GM11168 (cell line): ENCODE results near the gene JAZF1.
"Not testable (repeated sequence)": the region's sequence is repeated elsewhere in the genome, so short reads cannot be mapped to it uniquely, and the experiment has no call there.

Experiments
- in situ Hi-C: fragments of 300-500 bp; cut with MboI; formaldehyde crosslinking; loops from one replicate; pipeline ENCODE4 v1.12.0; 2022; ENCODE audit warnings: low sequenced_read_pairs; ENCODE audit not compliant: unreplicated experiment

The JAZF1 gene

GRCh38 chr7:27906385-27907091 is 274.1 kb downstream of the JAZF1 start:
- in situ Hi-C loops = no loop called here

DNA sequence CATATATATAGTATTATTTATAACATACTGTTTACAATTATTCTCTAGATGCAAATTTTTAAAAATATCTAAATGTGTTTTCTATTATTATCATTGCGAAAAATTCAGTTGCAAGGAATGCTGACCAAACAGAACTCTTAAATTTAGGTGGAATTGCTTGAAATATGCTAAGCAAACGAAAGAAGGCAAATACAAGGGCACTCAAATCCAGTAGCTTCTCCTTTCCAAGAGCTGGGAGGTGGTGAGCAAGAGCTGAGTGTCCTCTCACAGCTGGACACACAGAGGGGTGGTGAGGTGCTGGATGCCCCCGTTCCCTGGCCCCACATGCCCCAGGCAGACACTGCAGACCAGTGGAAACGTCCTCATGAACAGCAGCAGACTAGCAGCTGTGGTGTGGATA is 274.6 kb downstream of the JAZF1 start:
- in situ Hi-C loops = no loop called here

DNA sequence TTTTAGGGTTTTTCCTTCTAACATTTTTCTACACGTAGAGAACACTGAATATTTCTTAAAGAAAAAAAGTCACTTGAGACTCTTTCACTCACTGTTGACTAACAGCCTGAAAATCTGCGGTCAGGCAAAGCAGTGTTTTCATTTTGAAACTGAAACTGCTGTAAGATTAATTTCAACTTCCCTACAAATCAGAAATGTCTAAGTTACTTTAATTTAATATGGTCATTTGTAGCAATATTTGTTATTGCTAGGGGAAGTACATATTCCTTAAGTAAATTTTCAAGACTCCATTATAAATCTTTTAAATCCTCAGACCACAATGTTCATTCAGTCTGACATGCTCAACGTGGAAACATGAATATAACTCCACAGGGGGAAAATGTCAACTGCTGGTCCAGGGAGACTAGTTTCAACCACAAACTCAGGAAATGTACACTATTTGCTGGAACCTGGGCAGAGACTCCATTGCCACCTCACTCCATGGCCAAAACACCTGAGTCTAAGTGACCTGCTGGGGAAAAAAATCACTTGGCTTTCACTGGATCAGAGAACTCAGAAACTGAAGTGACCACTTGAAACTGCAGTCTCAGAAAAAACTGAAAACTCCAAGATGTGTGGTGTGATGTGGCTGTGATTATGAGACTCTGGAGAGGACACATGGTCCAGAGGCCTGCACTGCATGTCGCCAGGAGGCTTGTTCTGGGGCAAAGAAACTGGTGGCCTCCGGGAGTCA is 279.4 kb downstream of the JAZF1 start:
- in situ Hi-C loops = no loop called here

- in situ Hi-C loops = no loop called here
Observed at GRCh38 chr7:27900006-27900405, 280.6 kb downstream of the JAZF1 start.

DNA sequence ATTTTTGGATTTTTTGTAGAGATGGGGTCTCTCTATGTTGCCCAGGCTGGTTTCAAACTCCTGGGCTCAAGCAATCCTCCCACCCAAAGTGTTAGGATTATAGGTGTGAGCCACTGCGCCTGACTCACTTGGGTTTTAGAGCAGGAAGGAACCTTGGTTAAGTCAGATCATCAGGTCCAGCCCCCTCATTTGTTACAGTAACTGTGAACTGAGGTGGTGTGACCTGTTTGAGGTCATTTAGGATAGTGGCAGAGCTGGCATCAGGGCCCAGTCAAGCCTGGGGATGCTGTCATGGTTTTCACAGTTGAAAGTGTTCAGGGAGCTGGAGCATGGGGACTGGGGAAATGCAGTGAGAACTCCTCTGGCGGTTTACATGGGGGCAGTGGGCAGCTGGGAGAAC is 281.0 kb downstream of the JAZF1 start:
- in situ Hi-C loops = no loop called here

DNA sequence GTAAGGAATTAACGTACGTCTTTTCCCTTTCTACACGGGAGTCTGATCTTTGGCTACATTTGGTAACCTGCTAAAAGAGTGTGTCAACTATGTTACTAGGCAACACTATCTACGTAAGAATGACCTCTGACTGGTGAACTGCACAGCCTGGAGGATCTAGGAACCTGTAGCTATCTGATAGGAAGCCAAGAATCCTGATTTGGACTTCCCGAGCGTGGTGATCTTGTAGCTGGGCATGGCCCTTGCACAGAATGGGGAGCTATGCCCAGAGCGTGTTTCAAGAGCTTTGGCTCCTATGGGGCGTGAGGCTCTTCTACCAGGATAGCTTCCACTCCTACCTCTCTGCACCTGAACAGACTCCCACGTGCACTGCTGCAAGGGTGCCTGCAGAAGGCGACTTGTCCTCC is 283.2 kb downstream of the JAZF1 start:
- in situ Hi-C loops = no loop called here

DNA sequence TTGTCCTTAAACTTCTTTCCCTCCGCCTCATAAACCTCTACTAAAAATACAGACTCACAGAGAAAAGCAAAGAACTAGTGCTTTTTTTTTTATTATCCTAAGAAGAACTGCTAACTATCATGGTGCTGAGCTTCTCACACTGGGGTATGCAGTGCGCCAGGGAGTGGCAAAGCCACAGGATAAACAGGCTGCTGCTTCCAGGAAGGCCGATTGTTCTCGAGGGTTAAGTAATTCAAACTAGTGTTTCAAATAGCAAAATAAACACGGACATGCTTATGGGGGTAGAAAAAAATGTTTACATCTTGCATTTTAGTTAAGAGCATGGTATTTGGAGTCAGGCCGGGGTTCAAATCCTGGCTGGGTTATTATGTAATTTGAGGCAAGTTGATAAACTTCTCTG is 283.6 kb downstream of the JAZF1 start:
- in situ Hi-C loops = no loop called here

DNA sequence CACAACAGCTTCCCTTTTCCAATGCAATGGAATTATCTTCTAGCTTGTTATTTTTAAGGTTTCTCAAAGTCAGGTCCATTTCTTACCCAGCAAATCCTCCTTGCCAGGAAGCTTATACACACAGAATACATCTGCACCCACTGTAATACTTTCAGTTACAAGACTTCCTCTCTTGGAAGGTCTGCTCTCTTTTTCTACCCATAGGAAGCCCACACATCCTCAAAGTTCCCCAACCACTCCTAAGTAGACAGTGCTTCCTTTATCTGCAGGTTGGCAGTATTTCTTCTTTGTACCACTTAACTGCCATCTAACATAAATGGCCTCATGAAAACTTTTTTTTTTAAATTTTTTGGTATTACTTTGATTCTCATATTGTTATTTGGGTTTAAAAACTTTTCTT is 285.0 kb downstream of the JAZF1 start:
- in situ Hi-C loops = no loop called here

DNA sequence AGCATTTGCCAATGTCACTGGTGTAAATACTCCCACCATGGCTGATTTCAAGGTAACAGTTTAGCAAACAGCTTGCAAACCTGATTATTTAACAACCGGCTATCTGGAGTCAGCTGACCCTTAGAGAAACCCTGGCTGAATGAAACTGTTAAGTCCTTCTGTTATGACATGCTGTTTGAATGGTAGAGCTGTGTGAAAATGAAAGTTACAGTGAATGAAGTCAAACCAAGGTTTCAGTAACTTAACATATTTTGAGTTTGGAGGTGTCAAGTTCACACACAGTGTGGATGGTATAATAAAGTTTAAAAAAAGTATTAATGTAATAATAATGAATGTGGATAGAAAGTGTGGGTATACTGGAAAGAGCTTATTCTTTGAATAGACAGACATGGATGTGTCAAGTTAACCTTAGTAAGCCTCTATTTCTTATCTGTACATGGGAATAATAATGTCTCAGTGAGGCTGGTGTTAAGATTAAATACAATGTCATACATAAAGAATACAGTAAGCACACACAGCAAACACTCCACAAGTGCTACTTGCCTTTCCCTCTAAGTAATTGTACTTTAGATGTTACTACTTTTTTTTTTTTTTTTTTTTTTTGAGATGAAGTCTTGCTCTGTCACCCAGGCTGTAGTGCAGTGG is 290.3 kb downstream of the JAZF1 start:
- in situ Hi-C loops = no loop called here

- in situ Hi-C loops = no loop called here
Observed at GRCh38 chr7:27889800-27890199, 290.8 kb downstream of the JAZF1 start.

- in situ Hi-C loops = no loop called here
Observed at GRCh38 chr7:27888736-27889135, 291.9 kb downstream of the JAZF1 start.

GRCh38 chr7:27886710-27887109 is 293.9 kb downstream of the JAZF1 start:
- in situ Hi-C loops = not testable (repeated sequence)

GRCh38 chr7:27885652-27886051 is 294.9 kb downstream of the JAZF1 start:
- in situ Hi-C loops = no loop called here

GRCh38 chr7:27883696-27884095 is 296.9 kb downstream of the JAZF1 start:
- in situ Hi-C loops = no loop called here

DNA sequence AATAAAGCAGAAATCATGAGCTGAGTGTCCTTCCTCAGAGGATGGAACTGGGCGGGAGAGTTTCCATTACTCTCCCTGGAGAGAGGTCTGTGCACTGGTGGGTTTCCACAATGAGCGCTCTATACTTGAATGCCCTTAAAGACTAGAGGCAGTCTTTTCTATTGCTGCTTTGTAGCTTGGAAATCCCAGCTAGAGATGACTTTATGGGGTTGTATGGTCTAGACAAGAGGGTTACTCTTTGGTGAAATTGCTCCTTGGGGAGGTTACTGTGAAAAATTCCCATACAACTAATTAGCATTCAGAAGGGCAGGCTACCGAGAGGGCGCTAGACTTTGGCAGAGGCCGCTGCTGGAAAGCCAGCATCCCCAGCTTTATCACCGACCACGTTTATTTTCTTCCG is 303.8 kb downstream of the JAZF1 start:
- in situ Hi-C loops = no loop called here

DNA sequence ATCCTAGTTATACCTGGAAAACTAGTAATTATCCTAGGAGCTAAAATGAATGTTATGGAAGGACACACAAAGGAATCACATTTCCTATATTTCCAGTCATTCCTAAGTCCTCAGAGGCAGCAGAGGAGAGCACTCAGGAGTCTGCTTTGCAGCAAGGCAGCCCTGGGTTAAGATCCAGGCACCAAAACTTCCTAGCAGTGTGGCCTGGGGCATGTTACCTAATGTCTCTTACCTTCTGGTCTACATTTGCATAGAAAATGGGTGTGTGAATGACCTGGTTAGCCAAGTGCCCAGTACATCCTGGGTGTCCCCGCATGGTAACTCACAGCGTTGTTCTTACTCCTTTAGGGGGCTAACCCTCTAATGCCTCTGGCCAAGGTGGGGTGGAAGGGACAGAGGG is 304.8 kb downstream of the JAZF1 start:
- in situ Hi-C loops = no loop called here

- in situ Hi-C loops = no loop called here
Observed at GRCh38 chr7:27875061-27875460, 305.5 kb downstream of the JAZF1 start.

DNA sequence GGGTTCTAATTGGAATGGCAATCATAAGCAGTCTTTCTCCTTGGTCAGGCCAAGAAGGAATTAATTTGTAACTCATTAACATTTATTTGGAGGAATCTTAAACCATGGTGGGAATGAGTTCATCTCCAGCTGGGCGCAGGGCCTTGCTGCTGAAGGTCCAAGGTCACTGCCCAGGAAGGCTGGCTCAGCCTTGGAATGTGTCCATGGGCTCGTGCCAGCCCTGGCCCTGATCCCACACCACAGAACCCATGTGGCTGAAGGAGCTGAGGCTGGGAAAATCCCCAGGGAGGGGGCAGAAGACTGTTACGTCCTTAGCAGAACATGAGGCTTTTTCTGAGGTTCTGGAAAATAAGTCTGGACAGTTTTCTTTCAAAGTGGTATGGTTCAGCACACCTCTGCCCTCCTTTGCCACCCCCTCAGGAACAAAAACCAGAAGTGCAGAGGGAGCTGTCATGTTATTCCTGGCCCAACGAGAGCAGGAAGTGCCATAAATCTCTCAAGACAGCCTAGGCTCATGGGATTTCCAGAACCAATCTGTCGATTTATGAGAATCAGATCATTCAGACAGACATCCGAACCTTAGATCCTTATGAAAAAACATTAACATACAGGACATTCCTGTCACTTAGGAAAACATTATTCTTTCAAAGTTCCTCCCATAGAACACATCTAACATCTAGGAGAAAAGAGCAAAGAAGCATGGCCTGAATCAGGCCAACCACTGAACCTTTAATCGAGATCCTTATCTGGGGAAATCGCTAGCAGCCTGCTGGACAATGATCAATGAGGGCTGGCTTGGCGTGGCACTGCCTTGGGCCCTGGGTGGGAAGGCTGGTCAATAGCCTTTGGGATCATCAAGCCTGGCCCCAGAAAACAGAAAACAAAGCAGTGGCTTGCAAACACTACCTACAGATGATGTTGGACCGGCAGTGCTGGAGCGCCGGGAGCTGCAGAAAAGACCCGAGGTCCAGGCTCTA is 306.3 kb downstream of the JAZF1 start:
- in situ Hi-C loops = no loop called here

- in situ Hi-C loops = no loop called here
Observed at GRCh38 chr7:27872356-27873275, 308.0 kb downstream of the JAZF1 start.
